Stimulated activated naive B cell treated with anti-CD40 and anti-IgM and Interleukin-4, amounts not matched to agents 10 μg/mL and 1 μg/mL and 100 μg/mL, for 72 hours (primary cell): ENCODE results near the gene SPG11.
"Not testable (repeated sequence)": the region's sequence is repeated elsewhere in the genome, so short reads cannot be mapped to it uniquely, and the experiment has no call there.

Experiments used
- ATAC-seq, 2 donors: fragments of 150-1000 bp; cut with Tn5 transposase; replicated peaks; 2 replicates each; pipeline ENCODE4 v1.10.0; 2021; ENCODE audit warnings: moderate library complexity in 1 of 2
- DNase-seq: peaks from one replicate; pipeline ENCODE4 v3.0.0; 2021
- H3K27ac Mint-ChIP-seq: one replicate; pipeline ENCODE4 v1.8.0; 2022; ENCODE audit warnings: mild to moderate bottlenecking, mixed read lengths
- H3K27me3 Mint-ChIP-seq, 2 donors: one replicate each; pipeline ENCODE4 v1.8.0; 2022; ENCODE audit warnings: mixed read lengths in 2 of 2
- H3K36me3 Mint-ChIP-seq, 2 donors: one replicate each; pipeline ENCODE4 v1.8.0; 2022; ENCODE audit warnings: mixed read lengths in 2 of 2, mild to moderate bottlenecking in 1 of 2
- H3K4me1 Mint-ChIP-seq, 2 donors: one replicate each; pipeline ENCODE4 v1.8.0; 2022; ENCODE audit warnings: mixed read lengths in 2 of 2, mild to moderate bottlenecking in 1 of 2
- H3K4me3 Mint-ChIP-seq, 2 donors: one replicate each; pipeline ENCODE4 v1.8.0; 2022; ENCODE audit warnings: mild to moderate bottlenecking in 2 of 2, mixed read lengths in 2 of 2, moderate library complexity in 1 of 2
- H3K9me3 Mint-ChIP-seq, 2 donors: one replicate each; pipeline ENCODE4 v1.8.0; 2022; ENCODE audit warnings: mixed read lengths in 2 of 2, mild to moderate bottlenecking in 1 of 2

SPG11 gene

DNA sequence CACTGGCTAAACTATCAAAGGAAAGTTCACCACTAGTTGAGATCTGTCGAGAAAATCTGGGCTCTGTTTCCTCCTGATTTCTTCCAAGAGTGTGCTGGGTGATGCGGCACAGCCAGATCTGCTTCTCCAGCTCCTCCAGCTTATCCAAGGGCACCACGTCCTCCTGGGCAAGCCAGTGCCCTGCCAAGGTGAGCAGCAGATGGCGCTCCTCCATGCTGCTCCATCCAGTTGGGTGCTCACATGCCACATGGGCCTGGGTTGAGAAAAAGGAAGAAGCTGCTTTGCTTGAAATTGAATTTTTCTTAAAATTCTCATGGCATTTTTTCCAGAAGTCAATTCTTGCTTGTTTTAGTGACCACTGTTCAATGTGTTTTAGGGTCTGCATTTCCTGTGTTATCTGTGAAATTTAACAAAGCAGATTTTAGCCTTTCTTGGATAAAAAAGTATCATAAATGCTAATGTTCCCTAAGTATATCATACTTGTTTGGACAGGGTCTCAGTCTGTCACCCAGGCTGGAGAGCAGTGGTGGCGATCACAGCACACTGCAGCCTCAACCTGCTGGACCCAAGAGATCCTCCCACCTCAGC is 79.2 kb downstream of the SPG11 start:
- H3K36me3 Mint-ChIP-seq = peaks cover 32 to 54% of the 10 kb centered on the region in 2 donors
- peak; percentile 69 to 92 for ATAC-seq

DNA sequence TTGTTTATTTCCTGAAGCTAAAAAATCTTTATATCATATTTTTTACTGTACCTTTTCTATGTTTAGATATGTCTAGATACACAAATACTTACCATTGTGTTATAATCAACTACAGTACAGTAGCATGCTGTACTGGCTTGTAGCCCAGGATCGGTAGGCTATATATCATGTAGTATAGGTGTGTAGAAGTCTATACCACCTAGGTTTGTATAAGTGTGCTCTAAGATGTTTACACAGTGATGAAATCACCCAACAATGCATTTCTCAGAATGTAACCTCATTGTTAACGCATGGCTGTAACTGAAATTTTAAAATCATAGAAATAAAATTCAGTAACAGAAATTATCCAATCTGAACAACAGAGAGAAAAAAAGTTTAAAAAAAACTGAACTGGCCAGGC is 83.4 kb downstream of the SPG11 start:
- Mint-ChIP-seq H3K27me3 (no peaks in the 10 kb centered on the region), H3K4me3 (no peak overlapping the region), H3K4me1 (peaks cover 5 to 8% of the 10 kb centered on the region in 2 donors), H3K9me3 (no peaks in the 10 kb centered on the region), H3K27ac (no peak overlapping the region), H3K36me3 (peaks cover 25 to 37% of the 10 kb centered on the region in 2 donors)
- no peak for ATAC-seq
- DNase-seq = no peak

More for the DNA sequence above, 79.2 kb downstream of the SPG11 start:
- Mint-ChIP-seq H3K4me1 (peaks cover 3 to 8% of the 10 kb centered on the region in 2 donors), H3K4me3 (no peak overlapping the region), H3K27ac (peak overlapping the region; percentile 42), H3K27me3 (no peaks in the 10 kb centered on the region), H3K9me3 (no peaks in the 10 kb centered on the region)
- DNase-seq = peak; percentile 23

DNA sequence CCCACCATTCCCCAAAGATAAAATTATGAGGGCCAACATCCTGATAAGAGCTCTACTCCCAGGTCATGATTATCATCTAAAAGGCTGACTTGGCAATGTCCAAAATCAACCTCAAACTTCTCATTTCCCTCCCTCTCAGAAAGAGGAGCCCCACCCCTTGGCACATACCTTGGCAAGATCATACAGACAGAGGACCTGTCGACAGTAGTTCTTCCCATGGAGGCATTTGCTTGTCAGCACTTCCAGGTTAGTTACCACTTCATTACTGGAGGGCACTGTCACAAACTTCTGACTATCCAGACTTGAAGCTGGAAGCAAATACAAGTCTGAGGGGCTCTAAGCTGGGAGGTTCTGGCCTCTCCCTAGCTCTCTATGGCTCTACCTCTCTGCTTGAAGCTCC is 88.7 kb downstream of the SPG11 start:
- Mint-ChIP-seq H3K27ac (peak overlapping the region; percentile 59), H3K27me3 (no peaks in the 10 kb centered on the region), H3K4me1 (peaks cover 0 to 2% of the 10 kb centered on the region in 2 donors), H3K9me3 (no peaks in the 10 kb centered on the region), H3K4me3 (no peak overlapping the region), H3K36me3 (peaks cover 10 to 32% of the 10 kb centered on the region in 2 donors)
- DNase-seq (no peak), ATAC-seq (no peak)

- Mint-ChIP-seq H3K36me3 (peaks cover 14 to 36% of the 10 kb centered on the region in 2 donors), H3K27me3 (no peaks in the 10 kb centered on the region), H3K9me3 (no peaks in the 10 kb centered on the region), H3K4me1 (peaks cover 0 to under 1% of the 10 kb centered on the region in 2 donors), H3K4me3 (no peak overlapping the region), H3K27ac (peak overlapping the region; percentile 9)
- ATAC-seq (no peak), DNase-seq (no peak)
These were observed 90.1 kb downstream of the SPG11 start for GRCh38 chr15:44573386-44573785.

DNA sequence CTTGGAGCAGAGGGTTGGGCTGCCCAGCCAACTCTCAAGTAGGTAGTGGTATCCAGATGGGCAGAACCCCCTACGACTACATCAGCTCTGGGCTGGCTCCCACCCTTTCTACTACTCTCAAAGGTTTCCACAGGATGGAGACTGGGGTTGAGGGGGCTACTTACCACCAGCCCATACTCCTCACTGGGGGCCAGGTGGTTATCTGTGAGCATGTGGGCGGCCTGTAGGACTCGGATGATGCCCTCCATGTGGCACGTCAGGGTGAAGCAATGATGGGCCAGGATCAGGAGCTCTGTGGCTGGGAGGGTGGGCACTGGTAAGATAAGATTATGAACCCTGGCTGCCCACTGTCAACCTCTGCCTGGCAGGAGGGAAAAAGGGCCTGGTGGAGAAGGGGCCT is 93.1 kb downstream of the SPG11 start:
- H3K4me3 Mint-ChIP-seq = no peak overlapping the region
- ATAC-seq (peak in 1 of 2 donors; percentile 19), DNase-seq (no peak)
- no peaks in the 10 kb centered on the region for H3K9me3 Mint-ChIP-seq
- peak overlapping the region; percentile 79 for H3K27ac Mint-ChIP-seq
- H3K27me3 Mint-ChIP-seq = no peaks in the 10 kb centered on the region
- H3K36me3 Mint-ChIP-seq = peaks cover 29 to 54% of the 10 kb centered on the region in 2 donors
- H3K4me1 Mint-ChIP-seq = peaks cover 0 to 2% of the 10 kb centered on the region in 2 donors

DNA sequence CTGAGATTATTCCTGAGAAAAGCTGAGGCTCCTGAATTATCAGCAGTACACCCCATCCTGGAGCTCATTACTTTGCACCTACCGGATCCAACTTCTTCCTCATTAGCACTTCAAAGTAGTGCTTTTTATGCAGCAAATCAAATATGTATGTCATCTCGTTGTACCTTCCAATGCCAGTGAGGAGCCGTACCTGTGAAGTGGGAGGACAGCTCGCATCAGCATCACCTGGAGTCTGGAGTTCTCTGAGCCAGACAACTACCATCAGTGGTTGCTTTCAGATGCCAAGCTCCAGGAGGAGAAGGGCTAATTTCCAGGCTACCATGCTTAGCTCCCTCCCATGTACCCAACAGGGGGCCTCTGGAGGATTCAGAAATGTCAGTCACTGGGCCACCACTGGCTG is 94.1 kb downstream of the SPG11 start:
- no peak overlapping the region for H3K27ac Mint-ChIP-seq
- H3K9me3 Mint-ChIP-seq = no peaks in the 10 kb centered on the region
- H3K4me1 Mint-ChIP-seq = peaks cover 0 to 2% of the 10 kb centered on the region in 2 donors
- peaks cover 35 to 54% of the 10 kb centered on the region in 2 donors for H3K36me3 Mint-ChIP-seq
- DNase-seq (no peak), ATAC-seq (no peak)
- no peaks in the 10 kb centered on the region for H3K27me3 Mint-ChIP-seq
- H3K4me3 Mint-ChIP-seq = no peak overlapping the region

DNA sequence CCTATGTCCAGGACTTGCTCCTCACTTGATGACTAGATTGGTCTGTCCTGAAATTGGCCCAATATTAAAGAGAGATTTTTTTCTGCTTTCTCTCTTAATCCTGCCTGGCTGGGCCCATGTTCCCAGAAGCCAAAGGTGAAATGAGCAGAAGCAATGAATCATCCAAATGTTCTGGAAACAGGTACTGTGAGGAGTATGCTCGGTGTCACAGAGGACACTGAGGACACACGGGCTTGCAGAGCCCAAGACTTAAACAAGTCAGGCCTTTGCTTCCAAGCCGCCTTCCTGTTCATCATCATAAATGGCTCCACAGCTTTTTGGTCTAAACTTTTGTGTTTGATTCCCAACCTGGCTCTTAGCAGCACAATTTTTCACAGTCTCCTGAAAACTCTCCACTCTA is 95.1 kb downstream of the SPG11 start:
- ATAC-seq (no peak), DNase-seq (no peak)
- Mint-ChIP-seq H3K27ac (no peak overlapping the region), H3K27me3 (no peaks in the 10 kb centered on the region), H3K36me3 (peaks cover 42 to 61% of the 10 kb centered on the region in 2 donors), H3K4me1 (peaks cover 0 to 2% of the 10 kb centered on the region in 2 donors), H3K4me3 (no peak overlapping the region), H3K9me3 (no peaks in the 10 kb centered on the region)

- peak overlapping the region; percentile 59 for H3K27ac Mint-ChIP-seq
- peaks cover 0 to 2% of the 10 kb centered on the region in 2 donors for H3K4me1 Mint-ChIP-seq
- no peak overlapping the region for H3K4me3 Mint-ChIP-seq
- peaks cover 44 to 63% of the 10 kb centered on the region in 2 donors for H3K36me3 Mint-ChIP-seq
- DNase-seq (no peak), ATAC-seq (no peak)
- no peaks in the 10 kb centered on the region for H3K9me3 Mint-ChIP-seq
- no peaks in the 10 kb centered on the region for H3K27me3 Mint-ChIP-seq
These were observed 97.3 kb downstream of the SPG11 start for GRCh38 chr15:44566155-44566540.

- Mint-ChIP-seq H3K4me1 (peaks cover 2 to 5% of the 10 kb centered on the region in 2 donors), H3K36me3 (peaks cover 49 to 65% of the 10 kb centered on the region in 2 donors), H3K9me3 (no peaks in the 10 kb centered on the region), H3K4me3 (no peak overlapping the region), H3K27ac (peak overlapping the region; percentile 84), H3K27me3 (no peaks in the 10 kb centered on the region)
- ATAC-seq (peak in 1 of 2 donors; percentile 21), DNase-seq (no peak)
These were observed 97.9 kb downstream of the SPG11 start for GRCh38 chr15:44565387-44566154.

DNA sequence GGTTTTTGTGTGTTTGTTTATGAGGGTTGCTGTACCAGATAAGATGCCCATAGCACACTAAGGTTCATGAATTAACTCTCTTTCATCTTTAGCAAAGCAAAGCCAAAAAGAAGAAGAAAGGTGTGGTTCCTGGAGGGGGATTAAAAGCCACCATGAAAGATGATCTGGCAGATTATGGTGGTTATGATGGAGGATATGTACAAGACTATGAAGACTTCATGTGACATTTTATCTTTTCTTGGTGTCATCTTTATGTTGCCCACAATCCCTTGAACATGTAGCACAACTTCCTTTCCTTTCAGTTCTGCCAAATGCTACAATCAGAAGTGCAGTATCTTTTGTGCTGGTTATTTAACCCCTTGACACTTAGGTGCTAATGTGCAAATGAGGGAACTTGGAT is 102.5 kb downstream of the SPG11 start:
- not testable (repeated sequence) for DNase-seq, H3K9me3 Mint-ChIP-seq, H3K4me3 Mint-ChIP-seq, ATAC-seq, H3K27me3 Mint-ChIP-seq, H3K4me1 Mint-ChIP-seq
- H3K27ac Mint-ChIP-seq = peak overlapping the region; percentile 74
- peaks cover 41 to 51% of the 10 kb centered on the region in 2 donors for H3K36me3 Mint-ChIP-seq

GRCh38 chr15:44554934-44555723 is 108.3 kb downstream of the SPG11 start:
- ATAC-seq (no peak), DNase-seq (no peak)
- Mint-ChIP-seq H3K36me3 (peaks cover 23 to 41% of the 10 kb centered on the region in 2 donors), H3K27me3 (no peaks in the 10 kb centered on the region), H3K4me1 (peaks cover 9 to 12% of the 10 kb centered on the region in 2 donors), H3K27ac (peak overlapping the region; percentile 20), H3K9me3 (no peaks in the 10 kb centered on the region), H3K4me3 (no peak overlapping the region)

GRCh38 chr15:44550734-44551133 is 112.7 kb downstream of the SPG11 start:
- no peak for ATAC-seq
- no peaks in the 10 kb centered on the region for H3K27me3 Mint-ChIP-seq
- DNase-seq = no peak
- H3K4me1 Mint-ChIP-seq = peaks cover 8 to 27% of the 10 kb centered on the region in 2 donors
- peaks cover 15 to 44% of the 10 kb centered on the region in 2 donors for H3K36me3 Mint-ChIP-seq
- H3K4me3 Mint-ChIP-seq = no peak overlapping the region
- peak overlapping the region; percentile 6 for H3K27ac Mint-ChIP-seq
- no peaks in the 10 kb centered on the region for H3K9me3 Mint-ChIP-seq

- no peaks in the 10 kb centered on the region for H3K9me3 Mint-ChIP-seq
- no peaks in the 10 kb centered on the region for H3K27me3 Mint-ChIP-seq
- DNase-seq = no peak
- peaks cover 11 to 40% of the 10 kb centered on the region in 2 donors for H3K36me3 Mint-ChIP-seq
- H3K27ac Mint-ChIP-seq = no peak overlapping the region
- no peak overlapping the region for H3K4me3 Mint-ChIP-seq
- ATAC-seq = peak in 1 of 2 donors; percentile 27
- H3K4me1 Mint-ChIP-seq = peaks cover 9 to 28% of the 10 kb centered on the region in 2 donors
These were observed 113.2 kb downstream of the SPG11 start for GRCh38 chr15:44550256-44550655.

- not testable (repeated sequence) for H3K4me3 Mint-ChIP-seq, ATAC-seq, H3K9me3 Mint-ChIP-seq, DNase-seq, H3K27me3 Mint-ChIP-seq
- Mint-ChIP-seq H3K4me1 (peaks cover 9 to 28% of the 10 kb centered on the region in 2 donors), H3K27ac (peak overlapping the region; percentile 42), H3K36me3 (peaks cover 11 to 33% of the 10 kb centered on the region in 2 donors)
These were observed 114.3 kb downstream of the SPG11 start for GRCh38 chr15:44549152-44549551.
